ENCODE results near the gene CATSPER4.

CATSPER4 gene

GRCh38 chr1:26191739-26192138, 1.3 kb downstream of the CATSPER4 start:
- no CpG with 5 or more reads among the region's 3 CpGs for WGBS, 2 donors (ENCODE audit: extremely low coverage in 2 of 2, insufficient read length in 2 of 2, insufficient replicate concordance in 1 of 2)
- H2AK5ac ChIP-seq (ENCODE audit: low read depth, low read length): peak overlapping the region; percentile 53
- no peak overlapping the region for H3K27ac ChIP-seq (replicated peaks; ENCODE audit: low read length)
- no peaks in the 10 kb centered on the region for H3K79me1 ChIP-seq (ENCODE audit: low read depth, low read length)
- no peak overlapping the region for H3K9ac ChIP-seq (ENCODE audit: low read depth, low read length, poor library complexity)
- H2BK5ac ChIP-seq (ENCODE audit: low read length): no peak overlapping the region
- peaks cover 5 to 13% of the 10 kb centered on the region in 2 donors for H3K4me1 ChIP-seq (ENCODE audit: control insufficient read depth in 2 of 2, insufficient read depth in 1 of 2, low read depth in 1 of 2, low read length in 2 of 2)
- H2BK12ac ChIP-seq (ENCODE audit: low read length): no peak overlapping the region
- no peak overlapping the region for H2BK15ac ChIP-seq (ENCODE audit: low read length)
- no peak overlapping the region for H3K18ac ChIP-seq (ENCODE audit: low read length)
- no peaks in the 10 kb centered on the region for H3K9me3 ChIP-seq (replicated peaks in 1 of 2; ENCODE audit: control insufficient read depth in 2 of 2, insufficient read depth in 1 of 2, low read depth in 1 of 2, low read length in 2 of 2)
- no peak overlapping the region for H3K14ac ChIP-seq (ENCODE audit: low read length)
- no peak overlapping the region for H4K8ac ChIP-seq (ENCODE audit: low read depth, low read length)
- no peak overlapping the region for H4K91ac ChIP-seq (ENCODE audit: low read depth, low read length, poor library complexity)
- H3K4me3 ChIP-seq (ENCODE audit: low read length in 2 of 2): no peak overlapping the region
- H3K4me2 ChIP-seq (ENCODE audit: insufficient read depth, low read length, poor library complexity, severe bottlenecking): no peak overlapping the region
- no peak overlapping the region for H3K4ac ChIP-seq (ENCODE audit: low read length)
- no peak overlapping the region for H3K23ac ChIP-seq (ENCODE audit: low read depth, low read length, poor library complexity)
- H3K27me3 ChIP-seq (ENCODE audit: control insufficient read depth in 3 of 3, insufficient read depth in 3 of 3, low read depth in 1 of 3, low read length in 3 of 3): peaks cover 0 to 6% (median 0%) of the 10 kb centered on the region in 3 experiments
- H3K36me3 ChIP-seq (replicated peaks in 1 of 2; ENCODE audit: control insufficient read depth in 2 of 2, insufficient read depth in 2 of 2, low read length in 2 of 2): peaks cover 0 to 7% of the 10 kb centered on the region in 2 donors
- no peak for DNase-seq (ENCODE audit: low spot score)
- H2AFZ ChIP-seq (ENCODE audit: low read length): no peak overlapping the region
- peak overlapping the region; percentile 5 for H2BK120ac ChIP-seq (ENCODE audit: low read depth, low read length)

DNA sequence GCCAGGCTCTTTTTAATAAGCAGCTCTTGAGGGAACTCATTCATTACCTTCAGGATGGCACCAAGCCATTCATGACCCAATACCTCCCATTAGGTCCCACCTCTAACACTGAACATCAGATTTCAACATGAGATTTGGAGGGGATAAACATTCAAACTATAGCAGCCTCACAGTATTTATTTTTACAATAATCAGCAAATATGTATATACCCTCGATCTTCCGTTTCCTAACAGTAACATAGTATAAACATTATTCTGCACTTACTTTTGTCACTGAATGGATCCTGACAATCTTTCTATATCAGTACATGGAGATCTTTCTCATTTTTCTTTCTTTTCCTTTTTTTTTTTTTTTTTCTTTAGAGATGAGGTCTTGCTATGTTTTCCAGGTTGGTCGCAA, 5.4 kb downstream of the CATSPER4 start:
- Histone ChIP-seq H3K79me1 (ENCODE audit: low read depth, low read length) (no peaks in the 10 kb centered on the region), H3K4me3 (ENCODE audit: low read length in 2 of 2) (no peak overlapping the region), H3K4ac (ENCODE audit: low read length) (no peak overlapping the region), H3K36me3 (replicated peaks in 1 of 2; ENCODE audit: control insufficient read depth in 2 of 2, insufficient read depth in 2 of 2, low read length in 2 of 2) (no peaks in the 10 kb centered on the region), H3K18ac (ENCODE audit: low read length) (no peak overlapping the region), H2BK12ac (ENCODE audit: low read length) (no peak overlapping the region), H3K9ac (ENCODE audit: low read depth, low read length, poor library complexity) (no peak overlapping the region), H2BK15ac (ENCODE audit: low read length) (no peak overlapping the region), H3K14ac (ENCODE audit: low read length) (no peak overlapping the region), H3K27me3 (ENCODE audit: control insufficient read depth in 3 of 3, insufficient read depth in 3 of 3, low read depth in 1 of 3, low read length in 3 of 3) (peaks cover 0 to 21% (median 0%) of the 10 kb centered on the region in 3 experiments), H3K9me3 (replicated peaks in 1 of 2; ENCODE audit: control insufficient read depth in 2 of 2, insufficient read depth in 1 of 2, low read depth in 1 of 2, low read length in 2 of 2) (no peaks in the 10 kb centered on the region), H2BK120ac (ENCODE audit: low read depth, low read length) (no peak overlapping the region), H3K4me2 (ENCODE audit: insufficient read depth, low read length, poor library complexity, severe bottlenecking) (no peak overlapping the region), H2AFZ (ENCODE audit: low read length) (no peak overlapping the region), H2AK5ac (ENCODE audit: low read depth, low read length) (no peak overlapping the region), H3K23ac (ENCODE audit: low read depth, low read length, poor library complexity) (no peak overlapping the region), H3K4me1 (ENCODE audit: control insufficient read depth in 2 of 2, insufficient read depth in 1 of 2, low read depth in 1 of 2, low read length in 2 of 2) (peaks cover 0 to 9% of the 10 kb centered on the region in 2 donors), H4K91ac (ENCODE audit: low read depth, low read length, poor library complexity) (no peak overlapping the region), H3K27ac (replicated peaks; ENCODE audit: low read length) (no peak overlapping the region), H4K8ac (ENCODE audit: low read depth, low read length) (no peak overlapping the region), H2BK5ac (ENCODE audit: low read length) (no peak overlapping the region)
- no CpG with 5 or more reads among the region's 3 CpGs for WGBS, 2 donors (ENCODE audit: extremely low coverage in 2 of 2, insufficient read length in 2 of 2, insufficient replicate concordance in 1 of 2)
- DNase-seq (ENCODE audit: low spot score): no peak

DNA sequence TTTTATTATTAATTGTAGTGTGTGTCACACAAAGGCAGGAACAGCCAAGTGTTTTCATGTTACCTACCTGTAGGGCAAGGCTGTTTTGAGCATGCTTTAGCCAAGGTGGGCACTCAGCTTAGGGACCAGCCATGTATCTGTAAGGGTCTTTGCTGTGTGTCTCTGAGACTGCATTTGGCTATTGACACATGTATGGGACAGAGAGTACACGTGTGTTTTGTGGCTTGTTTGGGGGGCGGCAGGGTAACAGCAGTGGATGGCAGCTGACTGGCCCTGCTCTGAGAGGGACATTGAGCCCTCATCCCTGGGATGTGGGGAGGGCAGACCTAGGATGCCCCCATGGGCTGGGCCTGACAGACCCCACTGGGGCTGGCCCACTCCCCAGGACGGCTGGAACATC, 6.9 kb downstream of the CATSPER4 start:
- WGBS, 2 donors (ENCODE audit: extremely low coverage in 2 of 2, insufficient read length in 2 of 2, insufficient replicate concordance in 1 of 2): no CpG with 5 or more reads among the region's 3 CpGs
- Histone ChIP-seq H3K4me3 (ENCODE audit: low read length in 2 of 2) (no peak overlapping the region), H2AK5ac (ENCODE audit: low read depth, low read length) (no peak overlapping the region), H3K36me3 (replicated peaks in 1 of 2; ENCODE audit: control insufficient read depth in 2 of 2, insufficient read depth in 2 of 2, low read length in 2 of 2) (no peaks in the 10 kb centered on the region), H3K9me3 (replicated peaks in 1 of 2; ENCODE audit: control insufficient read depth in 2 of 2, insufficient read depth in 1 of 2, low read depth in 1 of 2, low read length in 2 of 2) (no peaks in the 10 kb centered on the region), H4K91ac (ENCODE audit: low read depth, low read length, poor library complexity) (no peak overlapping the region), H3K4me2 (ENCODE audit: insufficient read depth, low read length, poor library complexity, severe bottlenecking) (no peak overlapping the region), H4K8ac (ENCODE audit: low read depth, low read length) (no peak overlapping the region), H3K18ac (ENCODE audit: low read length) (no peak overlapping the region), H2BK15ac (ENCODE audit: low read length) (peak overlapping the region; percentile 45), H2BK120ac (ENCODE audit: low read depth, low read length) (no peak overlapping the region), H2BK12ac (ENCODE audit: low read length) (no peak overlapping the region), H3K27me3 (ENCODE audit: control insufficient read depth in 3 of 3, insufficient read depth in 3 of 3, low read depth in 1 of 3, low read length in 3 of 3) (peaks cover 0 to 26% (median 0%) of the 10 kb centered on the region in 3 experiments), H3K27ac (replicated peaks; ENCODE audit: low read length) (no peak overlapping the region), H3K4me1 (ENCODE audit: control insufficient read depth in 2 of 2, insufficient read depth in 1 of 2, low read depth in 1 of 2, low read length in 2 of 2) (peaks cover 3 to 9% of the 10 kb centered on the region in 2 donors), H3K23ac (ENCODE audit: low read depth, low read length, poor library complexity) (no peak overlapping the region), H3K9ac (ENCODE audit: low read depth, low read length, poor library complexity) (no peak overlapping the region), H2BK5ac (ENCODE audit: low read length) (no peak overlapping the region), H3K4ac (ENCODE audit: low read length) (no peak overlapping the region), H2AFZ (ENCODE audit: low read length) (no peak overlapping the region), H3K14ac (ENCODE audit: low read length) (no peak overlapping the region), H3K79me1 (ENCODE audit: low read depth, low read length) (no peaks in the 10 kb centered on the region)
- DNase-seq (ENCODE audit: low spot score): no peak

GRCh38 chr1:26197813-26198212, 7.4 kb downstream of the CATSPER4 start:
- Histone ChIP-seq H3K36me3 (replicated peaks in 1 of 2; ENCODE audit: control insufficient read depth in 2 of 2, insufficient read depth in 2 of 2, low read length in 2 of 2) (no peaks in the 10 kb centered on the region), H2BK5ac (ENCODE audit: low read length) (no peak overlapping the region), H4K91ac (ENCODE audit: low read depth, low read length, poor library complexity) (no peak overlapping the region), H2AK5ac (ENCODE audit: low read depth, low read length) (no peak overlapping the region), H3K4ac (ENCODE audit: low read length) (no peak overlapping the region), H3K4me1 (ENCODE audit: control insufficient read depth in 2 of 2, insufficient read depth in 1 of 2, low read depth in 1 of 2, low read length in 2 of 2) (peaks cover 3 to 9% of the 10 kb centered on the region in 2 donors), H3K4me2 (ENCODE audit: insufficient read depth, low read length, poor library complexity, severe bottlenecking) (no peak overlapping the region), H3K9me3 (replicated peaks in 1 of 2; ENCODE audit: control insufficient read depth in 2 of 2, insufficient read depth in 1 of 2, low read depth in 1 of 2, low read length in 2 of 2) (no peaks in the 10 kb centered on the region), H3K79me1 (ENCODE audit: low read depth, low read length) (no peaks in the 10 kb centered on the region), H3K4me3 (ENCODE audit: low read length in 2 of 2) (no peak overlapping the region), H3K9ac (ENCODE audit: low read depth, low read length, poor library complexity) (no peak overlapping the region), H3K23ac (ENCODE audit: low read depth, low read length, poor library complexity) (no peak overlapping the region), H2BK12ac (ENCODE audit: low read length) (no peak overlapping the region), H3K14ac (ENCODE audit: low read length) (no peak overlapping the region), H4K8ac (ENCODE audit: low read depth, low read length) (peak overlapping the region; percentile 76), H3K27ac (replicated peaks; ENCODE audit: low read length) (no peak overlapping the region), H3K18ac (ENCODE audit: low read length) (no peak overlapping the region), H2BK120ac (ENCODE audit: low read depth, low read length) (no peak overlapping the region), H3K27me3 (ENCODE audit: control insufficient read depth in 3 of 3, insufficient read depth in 3 of 3, low read depth in 1 of 3, low read length in 3 of 3) (peaks cover 0 to 27% (median 0%) of the 10 kb centered on the region in 3 experiments), H2AFZ (ENCODE audit: low read length) (no peak overlapping the region), H2BK15ac (ENCODE audit: low read length) (no peak overlapping the region)
- WGBS, 2 donors (ENCODE audit: extremely low coverage in 2 of 2, insufficient read length in 2 of 2, insufficient replicate concordance in 1 of 2): no CpG with 5 or more reads among the region's 11 CpGs
- no peak for DNase-seq (ENCODE audit: low spot score)
